Mesothelial cell of epicardium (in vitro differentiated cells): ENCODE data around the gene SPSB2. TPM values are rescaled to one million over a fixed set of nuclear protein-coding genes. Genes with fewer than 3 reads are reported as not detected.
A peak's percentile ranks its signal among the peaks of the same experiment; 100 is the strongest.
"Not testable (repeated sequence)": the region's sequence is repeated elsewhere in the genome, so short reads cannot be mapped to it uniquely, and the experiment has no call there.

Experiments
- DNase-seq, 2 experiments: peaks; one replicate each; pipeline ENCODE4 v3.0.0; 2021; ENCODE audit warnings: low spot score in 2 of 2; ENCODE audit not compliant: unreplicated experiment in 2 of 2
- H3K27ac Mint-ChIP-seq: 2 replicates; pipeline ENCODE4 v1.8.0; 2021; ENCODE audit warnings: mixed read lengths
- H3K27me3 Mint-ChIP-seq: 2 replicates; pipeline ENCODE4 v1.8.0; 2021; ENCODE audit warnings: low read depth, mixed read lengths
- H3K36me3 Mint-ChIP-seq: 2 replicates; pipeline ENCODE4 v1.8.0; 2021; ENCODE audit warnings: mixed read lengths
- H3K4me1 Mint-ChIP-seq: 2 replicates; pipeline ENCODE4 v1.8.0; 2021; ENCODE audit warnings: mixed read lengths
- H3K4me3 Mint-ChIP-seq: 2 replicates; pipeline ENCODE4 v1.8.0; 2021; ENCODE audit warnings: mild to moderate bottlenecking, moderate library complexity, mixed read lengths
- H3K9me3 Mint-ChIP-seq: 2 replicates; pipeline ENCODE4 v1.8.0; 2021; ENCODE audit warnings: mixed read lengths
- CTCF ChIP-seq: fragments of 200-600 bp; sonication (generic); IDR thresholded peaks from one replicate; pipeline ENCODE4 v1.5.0; 2021; ENCODE audit warnings: antibody characterized with exemption; ENCODE audit not compliant: unreplicated experiment
- total RNA-seq: library from RNA; stranded (reverse); gene quantifications from 3 replicates; pipeline ENCODE4 v1.2.1, GENCODE V29; 2021

SPSB2 gene
- total RNA-seq, 1 donor from 2014 or later: 2.9 TPM

GRCh38 chr12:6871052-6871957, 1.8 kb downstream of the SPSB2 start:
- H3K27ac Mint-ChIP-seq: no peak overlapping the region
- H3K9me3 Mint-ChIP-seq: no peaks in the 10 kb centered on the region
- no peaks in the 10 kb centered on the region for H3K27me3 Mint-ChIP-seq
- TF ChIP-seq CTCF: no peak
- DNase-seq: no peak
- H3K4me1 Mint-ChIP-seq: peaks cover 34% of the 10 kb centered on the region
- H3K4me3 Mint-ChIP-seq: peak overlapping the region; percentile 84
- peaks cover 11% of the 10 kb centered on the region for H3K36me3 Mint-ChIP-seq

- not testable (repeated sequence) for DNase-seq, H3K27ac Mint-ChIP-seq, H3K4me3 Mint-ChIP-seq, H3K9me3 Mint-ChIP-seq, H3K27me3 Mint-ChIP-seq
- Mint-ChIP-seq H3K4me1 (peaks cover 34% of the 10 kb centered on the region), H3K36me3 (peaks cover 13% of the 10 kb centered on the region)
These were observed 2.8 kb downstream of the SPSB2 start for GRCh38 chr12:6870304-6870703.

- H3K27ac Mint-ChIP-seq: peak overlapping the region; percentile 83
- H3K9me3 Mint-ChIP-seq: no peaks in the 10 kb centered on the region
- TF ChIP-seq CTCF: peak; percentile 90
- H3K4me3 Mint-ChIP-seq: peak overlapping the region; percentile 93
- H3K4me1 Mint-ChIP-seq: peaks cover 34% of the 10 kb centered on the region
- DNase-seq: peak; percentile 70 to 89
- H3K36me3 Mint-ChIP-seq: peaks cover 21% of the 10 kb centered on the region
- no peaks in the 10 kb centered on the region for H3K27me3 Mint-ChIP-seq
These were observed 3.8 kb downstream of the SPSB2 start for GRCh38 chr12:6869049-6870021.

- Mint-ChIP-seq H3K4me3 (peak overlapping the region; percentile 93), H3K36me3 (peaks cover 25% of the 10 kb centered on the region), H3K4me1 (peaks cover 34% of the 10 kb centered on the region), H3K9me3 (no peaks in the 10 kb centered on the region), H3K27ac (peak overlapping the region; percentile 83), H3K27me3 (no peaks in the 10 kb centered on the region)
- no peak for DNase-seq
- TF ChIP-seq CTCF: no peak
These were observed 4.7 kb downstream of the SPSB2 start for GRCh38 chr12:6868211-6869048.

GRCh38 chr12:6867413-6868210, 5.5 kb downstream of the SPSB2 start, which contains the start of gene TPI1:
TSS of gene TPI1 (plus strand) at chr12:6867531. CDS start at chr12:6867567, 36 bp downstream.
- Mint-ChIP-seq H3K4me1 (peaks cover 34% of the 10 kb centered on the region), H3K27ac (peak within 1 kb of the TSS; percentile 90), H3K36me3 (peaks cover 30% of the 10 kb centered on the region), H3K4me3 (peak within 1 kb of the TSS; percentile 93), H3K9me3 (no peaks in the 10 kb centered on the region), H3K27me3 (no peaks in the 10 kb centered on the region)
- peak; percentile 69 to 81 for DNase-seq
- TF ChIP-seq CTCF: no peak
